Endothelial cell of umbilical vein (primary cell): ENCODE data around the gene DGAT2. TPM values are rescaled to one million over a fixed set of nuclear protein-coding genes. Genes with fewer than 3 reads are reported as not detected.

Experiments used
- BruUV-seq: library from RNA; stranded (reverse); fragments of 400-500 nt; replicated peaks from 2 replicates; lab custom pipeline; 2021; lab: Mats Ljungman, UMichigan
- CTCF ChIA-PET: fragments of 300-600, 350-600 bp; sonication (Branson Sonifier 250); formaldehyde crosslinking; loops from one replicate; lab custom pipeline; 2021; ENCODE audit warnings: antibody characterized with exemption, inconsistent platforms; lab: Charles Lee
- POLR2A ChIA-PET: fragments of 300-600, 350-600 bp; sonication (Branson Sonifier 250); formaldehyde crosslinking; loops from one replicate; lab custom pipeline; 2021; ENCODE audit warnings: antibody characterized with exemption, inconsistent platforms; lab: Charles Lee
- DNase-seq: peaks from one replicate; pipeline ENCODE4 v3.0.0-alpha.2; 2011; ENCODE audit warnings: low read depth, low spot score
- FAIRE-seq: peaks from 2 replicates; lab custom pipeline; 2011; peaks lifted over from hg19 to GRCh38; lab: Jason Lieb, UNC
- H2AFZ ChIP-seq: 2 replicates; pipeline ENCODE4 v1.6.0; 2012; ENCODE audit warnings: low read depth, low read length, control low read depth, inconsistent platforms
- H3K27ac ChIP-seq: 2 replicates; pipeline ENCODE4 v1.5.1; 2011; ENCODE audit warnings: low read depth, mild to moderate bottlenecking, control low read depth, low read length, moderate library complexity; ENCODE audit not compliant: insufficient read depth
- H3K27me3 ChIP-seq, 2 experiments: 2 replicates each; pipeline versions ENCODE4 v1.6.0 to v1.6.1; 2011; ENCODE audit warnings: low read length in 2 of 2, mixed read lengths in 1 of 2; ENCODE audit not compliant: control insufficient read depth in 2 of 2, insufficient read depth in 2 of 2
- H3K36me3 ChIP-seq, 2 experiments: 2 replicates in 1 of 2; 3 replicates in 1 of 2; pipeline ENCODE4 v1.5.1; 2011; ENCODE audit warnings: low read length in 2 of 2, mild to moderate bottlenecking in 1 of 2, moderate library complexity in 1 of 2; ENCODE audit not compliant: control insufficient read depth in 2 of 2, insufficient read depth in 2 of 2; ENCODE audit errors: extremely low read depth in 1 of 2
- H3K4me1 ChIP-seq: 3 replicates; pipeline ENCODE4 v1.5.1; 2011; ENCODE audit warnings: mild to moderate bottlenecking, low read length; ENCODE audit not compliant: control insufficient read depth, insufficient read depth; ENCODE audit errors: extremely low read depth
- H3K4me2 ChIP-seq: 2 replicates; pipeline ENCODE4 v1.6.1; 2011; ENCODE audit warnings: low read length, control low read depth, mixed read lengths; ENCODE audit not compliant: insufficient read depth
- H3K4me3 ChIP-seq, 3 experiments: fragments of 200-600 bp in 1 of 3; sonication (generic), shearing (Covaris generic) in 1 of 3; replicated peaks in 1 of 3; 2 replicates each; pipeline ENCODE4 v1.5.1; 2011 to 2016; ENCODE audit warnings: control low read depth in 3 of 3, low read length in 3 of 3, mild to moderate bottlenecking in 2 of 3, inconsistent platforms in 1 of 3, low read depth in 1 of 3, moderate library complexity in 1 of 3; ENCODE audit not compliant: insufficient read depth in 1 of 3
- H3K79me2 ChIP-seq: 2 replicates; pipeline ENCODE4 v1.6.0; 2012; ENCODE audit warnings: low read length, inconsistent platforms; ENCODE audit not compliant: control insufficient read depth, insufficient read depth
- H3K9ac ChIP-seq: replicated peaks from 2 replicates; pipeline ENCODE3; 2011; ENCODE audit warnings: low read length, control low read depth; ENCODE audit not compliant: insufficient read depth; ENCODE audit errors: extremely low read depth
- H3K9me1 ChIP-seq: replicated peaks from 3 replicates; pipeline ENCODE4 v1.6.0; 2011; ENCODE audit warnings: mild to moderate bottlenecking, low read length; ENCODE audit not compliant: control insufficient read depth, insufficient read depth; ENCODE audit errors: extremely low read depth
- H3K9me3 ChIP-seq: replicated peaks from 2 replicates; pipeline ENCODE4 v1.5.1; 2012; ENCODE audit warnings: low read length, inconsistent platforms; ENCODE audit not compliant: control insufficient read depth, insufficient read depth
- H4K20me1 ChIP-seq: replicated peaks from 2 replicates; pipeline ENCODE3; 2011; ENCODE audit warnings: mild to moderate bottlenecking, low read length; ENCODE audit not compliant: control insufficient read depth, insufficient read depth; ENCODE audit errors: extremely low read depth
- FOS ChIP-seq: IDR thresholded peaks from 2 replicates; pipeline ENCODE4 v1.6.1; 2011; ENCODE audit warnings: mild to moderate bottlenecking, low read length, moderate library complexity, borderline replicate concordance; ENCODE audit not compliant: insufficient read depth
- JUN ChIP-seq: IDR thresholded peaks from 2 replicates; pipeline ENCODE4 v1.6.1; 2011; ENCODE audit warnings: borderline replicate concordance, low read depth; ENCODE audit not compliant: insufficient read length, insufficient read depth
- MYC ChIP-seq: IDR thresholded peaks from one replicate; pipeline ENCODE4 v1.6.1; 2011; ENCODE audit warnings: mild to moderate bottlenecking, low read depth, low read length
- POLR2A ChIP-seq: IDR thresholded peaks from 2 replicates; pipeline ENCODE4 v1.6.1; 2012; ENCODE audit warnings: low read depth, mild to moderate bottlenecking, control low read depth, low read length
- POLR2AphosphoS5 ChIP-seq: IDR thresholded peaks from 2 replicates; pipeline ENCODE4 v1.6.1; 2012; ENCODE audit warnings: low read depth, mild to moderate bottlenecking, control low read depth, low read length, moderate library complexity; ENCODE audit not compliant: insufficient read depth
- dilution Hi-C: fragments of 300-500 bp; cut with MboI; formaldehyde crosslinking; loops from one replicate; pipeline ENCODE4 v1.15.0; 2019; ENCODE audit warnings: low sequenced_read_pairs; ENCODE audit not compliant: extremely low pct_ligation_motif_present
- intact Hi-C: fragments of 100-400 bp; cut with micrococcal nuclease; formaldehyde crosslinking; loops from one replicate; pipeline ENCODE4 v1.10.0; 2022
- polyA plus RNA-seq, 4 experiments: library from polyadenylated mRNA; depleted of rRNA in 3 of 4; stranded (reverse) in 3 of 4; unstranded in 1 of 4; fragments of >200 nt; gene quantifications; 2 replicates each; pipeline versions ENCODE4 v1.2.1 to v1.2.3, GENCODE V29; 2011 to 2012; ENCODE audit warnings: missing spikeins in 1 of 4
- total RNA-seq: library from RNA; stranded (reverse); gene quantifications from 2 replicates; pipeline ENCODE4 v1.2.3, GENCODE V29; 2021
- TF ChIP-seq, protein P1 (sequence below), 2 donors: IDR thresholded peaks; 1 replicate in 1 of 2; 2 replicates in 1 of 2; pipeline ENCODE4 v1.5.1; 2011; ENCODE audit warnings: low read length in 2 of 2, mild to moderate bottlenecking in 2 of 2, moderate library complexity in 2 of 2, control low read depth in 1 of 2, inconsistent platforms in 1 of 2, low read depth in 1 of 2; ENCODE audit not compliant: insufficient read depth in 1 of 2; ENCODE audit errors: extremely low read depth in 1 of 2

Gene DGAT2
- total and polyA plus RNA-seq, 2 donors (not counting 3 experiments of a cell fraction or from before 2014, with no cell fraction given) = 0.55 to 0.79 TPM

DNA sequence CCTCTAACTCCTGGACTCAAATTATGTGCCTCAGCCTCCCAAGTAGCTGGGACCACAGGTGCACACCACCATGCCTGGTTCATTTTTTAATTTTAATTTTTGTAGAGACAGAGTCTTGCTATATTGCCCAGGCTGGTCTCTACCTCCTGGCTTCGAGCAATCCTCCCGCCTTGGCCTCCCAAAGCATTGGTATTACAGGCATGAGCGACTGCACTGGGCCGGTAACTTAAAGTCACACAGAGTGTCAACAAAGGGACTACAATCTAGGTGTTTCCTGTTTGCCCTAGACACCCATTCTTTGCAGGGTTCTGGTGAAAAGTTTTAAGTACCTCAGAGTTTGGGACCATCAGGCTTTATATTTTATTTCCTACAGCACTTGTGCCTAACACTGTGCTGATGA is 54.8 kb downstream of the DGAT2 start:
- Histone ChIP-seq H3K79me2 (peaks cover 83% of the 10 kb centered on the region), H3K36me3 (peaks cover 0 to 2% of the 10 kb centered on the region in 2 experiments), H3K27me3 (no peaks in the 10 kb centered on the region), H3K4me2 (peak overlapping the region; percentile 79), H3K9ac (peak overlapping the region; percentile 39), H3K9me3 (no peaks in the 10 kb centered on the region), H2AFZ (no peak overlapping the region), H3K4me3 (no peak overlapping the region), H3K9me1 (no peaks in the 10 kb centered on the region), H4K20me1 (no peaks in the 10 kb centered on the region), H3K27ac (no peak overlapping the region), H3K4me1 (peaks cover 45% of the 10 kb centered on the region)
- BruUV-seq = no TSS peak
- FAIRE-seq = no peak
- TF ChIP-seq MYC (no peak), JUN (no peak), FOS (no peak), POLR2A (no peak), POLR2AphosphoS5 (no peak)
- TF ChIP-seq, protein P1, sequence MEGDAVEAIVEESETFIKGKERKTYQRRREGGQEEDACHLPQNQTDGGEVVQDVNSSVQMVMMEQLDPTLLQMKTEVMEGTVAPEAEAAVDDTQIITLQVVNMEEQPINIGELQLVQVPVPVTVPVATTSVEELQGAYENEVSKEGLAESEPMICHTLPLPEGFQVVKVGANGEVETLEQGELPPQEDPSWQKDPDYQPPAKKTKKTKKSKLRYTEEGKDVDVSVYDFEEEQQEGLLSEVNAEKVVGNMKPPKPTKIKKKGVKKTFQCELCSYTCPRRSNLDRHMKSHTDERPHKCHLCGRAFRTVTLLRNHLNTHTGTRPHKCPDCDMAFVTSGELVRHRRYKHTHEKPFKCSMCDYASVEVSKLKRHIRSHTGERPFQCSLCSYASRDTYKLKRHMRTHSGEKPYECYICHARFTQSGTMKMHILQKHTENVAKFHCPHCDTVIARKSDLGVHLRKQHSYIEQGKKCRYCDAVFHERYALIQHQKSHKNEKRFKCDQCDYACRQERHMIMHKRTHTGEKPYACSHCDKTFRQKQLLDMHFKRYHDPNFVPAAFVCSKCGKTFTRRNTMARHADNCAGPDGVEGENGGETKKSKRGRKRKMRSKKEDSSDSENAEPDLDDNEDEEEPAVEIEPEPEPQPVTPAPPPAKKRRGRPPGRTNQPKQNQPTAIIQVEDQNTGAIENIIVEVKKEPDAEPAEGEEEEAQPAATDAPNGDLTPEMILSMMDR (IDR thresholded peaks at IDR 0.05; ENCODE audit: extremely low read depth in 1 of 2, insufficient read depth in 1 of 2, low read depth in 1 of 2, low read length in 2 of 2) = no peak
- POLR2A ChIA-PET = no interaction called here
- no peak for DNase-seq
- dilution Hi-C loops (no loop called here), intact Hi-C loops (no loop called here)
- CTCF ChIA-PET = interaction anchor here (1.0 to 5.3 kb wide), 7 partner anchors 9 to 46 kb away, joined by 3 to 28 read pairs (median 5); partner anchors contain the start of gene UVRAG
